Glomerular visceral epithelial cell (primary cell): ENCODE measurements around the gene TMEM108.

Source experiments
- DNase-seq: peaks from one replicate; pipeline ENCODE4 v3.0.0-alpha.2; 2016; ENCODE audit errors: extremely low spot score

The TMEM108 gene

GRCh38 chr3:133354721-133355120 lies 316.5 kb downstream of the TMEM108 start:
- DNase-seq: no peak

DNA sequence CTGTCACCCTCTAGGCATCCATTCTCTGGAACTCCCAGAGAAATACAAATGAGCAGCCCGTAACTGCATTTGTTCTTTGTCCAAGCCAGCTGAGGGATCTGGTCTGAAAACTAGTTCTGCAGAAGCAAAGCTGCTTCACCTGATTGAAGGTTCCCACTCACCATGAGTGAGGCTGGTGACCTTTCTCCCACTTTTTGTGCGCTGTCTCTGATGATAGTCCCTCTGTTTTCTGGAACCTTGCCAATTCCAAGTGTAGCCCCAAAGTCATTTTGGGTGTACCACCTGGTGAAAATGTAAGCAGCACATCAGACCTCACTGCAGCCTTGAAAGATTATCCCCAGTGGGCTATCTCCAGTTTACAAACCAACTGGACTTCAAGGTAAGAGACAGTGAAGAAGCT lies 322.3 kb downstream of the TMEM108 start:
- DNase-seq: no peak

- DNase-seq: no peak
Measured at GRCh38 chr3:133361011-133361410, 322.8 kb downstream of the TMEM108 start.

- no peak for DNase-seq
Measured at GRCh38 chr3:133361435-133361834, 323.2 kb downstream of the TMEM108 start.

- no peak for DNase-seq
Measured at GRCh38 chr3:133362539-133362938, 324.3 kb downstream of the TMEM108 start.

DNA sequence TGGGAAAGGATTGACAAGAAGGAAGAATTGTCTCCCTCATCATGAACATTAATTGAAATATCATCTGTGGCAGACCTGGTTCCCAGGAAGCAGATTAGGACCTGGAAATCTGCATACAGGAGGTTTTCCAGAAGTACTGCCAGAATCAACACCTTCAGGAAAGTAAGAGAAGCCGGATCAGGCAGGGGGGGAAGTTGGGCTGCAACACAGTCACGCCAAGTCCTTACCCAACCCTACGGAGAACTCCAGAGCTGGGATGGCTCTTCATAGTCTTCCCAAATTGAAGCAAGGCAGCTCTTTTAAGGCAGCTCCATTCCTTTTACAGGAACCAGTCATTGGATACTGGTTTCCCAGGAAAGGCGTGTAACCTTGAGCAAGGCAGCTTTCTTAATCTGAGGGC lies 326.5 kb downstream of the TMEM108 start:
- no peak for DNase-seq

- no peak for DNase-seq
Measured at GRCh38 chr3:133366921-133367320, 328.7 kb downstream of the TMEM108 start.

GRCh38 chr3:133367403-133367802 lies 329.2 kb downstream of the TMEM108 start:
- no peak for DNase-seq

DNA sequence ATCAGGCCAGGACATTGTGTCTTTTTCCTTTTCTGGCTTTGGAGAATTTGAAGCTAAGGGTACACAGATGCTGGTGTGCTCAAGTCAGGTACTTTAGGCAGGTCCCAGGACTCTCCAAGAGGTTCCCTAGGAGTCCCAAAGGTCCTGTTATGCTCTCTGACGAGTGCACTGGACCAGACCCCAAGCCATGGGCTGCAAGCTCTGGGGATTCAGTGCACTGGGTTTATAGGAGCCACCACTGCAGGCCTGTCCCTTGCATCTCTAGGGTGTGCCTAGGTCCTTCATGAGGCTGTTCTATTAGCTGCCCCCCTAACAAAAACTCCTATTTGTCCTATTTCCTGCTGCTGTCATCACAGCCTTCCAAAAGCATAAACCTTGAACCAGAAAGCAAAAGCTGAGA lies 329.8 kb downstream of the TMEM108 start:
- no peak for DNase-seq

DNA sequence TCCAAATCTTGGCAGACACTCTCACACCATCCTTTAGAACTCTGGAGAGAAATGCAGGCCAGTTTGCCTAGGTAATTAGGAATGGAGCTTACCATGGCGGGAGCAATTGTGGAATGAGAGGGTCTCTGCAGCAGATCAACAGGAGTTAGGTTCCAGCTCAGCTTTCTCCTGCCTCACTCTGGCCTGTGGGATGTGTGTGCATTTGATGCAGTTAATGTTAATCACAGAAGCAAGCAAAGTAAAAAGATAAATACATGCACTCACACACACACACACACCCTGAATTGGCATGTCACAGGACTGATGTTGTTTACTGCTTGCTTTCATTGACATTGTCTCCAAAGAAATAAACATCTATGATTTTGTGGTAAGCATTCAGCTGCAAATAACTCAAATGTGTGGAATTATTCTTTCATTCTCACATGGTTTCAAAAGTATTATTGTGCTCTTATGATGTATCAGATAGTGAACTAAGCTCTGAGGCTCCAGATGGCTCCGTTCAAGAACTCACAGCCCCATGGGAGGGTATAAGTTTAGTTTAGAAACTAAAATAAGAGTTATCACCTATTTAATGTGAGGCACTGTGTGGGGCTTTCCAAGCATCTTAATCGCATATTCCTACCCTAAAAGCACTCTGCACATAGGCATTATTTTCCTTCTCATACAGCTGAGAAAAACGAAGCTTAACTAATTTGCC lies 330.3 kb downstream of the TMEM108 start:
- no peak for DNase-seq

DNA sequence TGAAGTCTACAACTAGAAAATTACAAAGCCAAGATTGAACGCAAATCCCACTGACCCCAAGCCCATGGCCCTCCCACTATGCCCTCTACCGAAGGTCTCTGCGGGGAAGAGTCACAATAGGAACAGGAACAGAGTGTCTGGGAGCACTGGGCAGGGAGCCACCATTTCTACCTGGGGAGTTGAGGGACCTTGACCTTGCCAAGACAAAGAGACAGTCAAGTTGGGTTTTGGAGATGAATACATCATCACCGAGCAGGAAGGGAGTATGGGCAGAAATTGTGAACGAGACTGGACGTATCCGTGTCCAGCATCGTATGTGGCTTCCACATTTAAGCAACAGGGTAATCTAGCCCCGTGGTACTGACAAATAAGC lies 330.9 kb downstream of the TMEM108 start:
- no peak for DNase-seq

- DNase-seq: no peak
Measured at GRCh38 chr3:133371181-133371580, 333.0 kb downstream of the TMEM108 start.

DNA sequence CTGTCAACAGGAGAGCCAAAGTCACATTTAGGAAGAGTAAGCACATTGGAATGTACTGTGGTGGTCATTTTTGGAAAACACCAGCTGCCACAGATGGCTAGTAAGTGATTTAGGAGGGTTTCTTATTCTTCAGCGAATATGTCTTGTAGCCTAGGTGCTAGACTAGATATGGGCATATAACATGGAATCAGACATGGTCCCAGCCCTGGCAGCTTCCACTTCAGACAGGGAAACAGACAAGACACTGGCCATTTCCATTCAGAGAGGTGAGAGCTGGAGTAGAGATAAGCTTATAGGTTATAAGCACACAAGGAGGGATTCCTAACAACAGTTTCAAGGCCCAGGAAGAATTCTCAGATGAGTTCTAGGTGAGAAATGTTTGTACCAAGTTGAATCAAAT lies 333.5 kb downstream of the TMEM108 start:
- no peak for DNase-seq

GRCh38 chr3:133374708-133375402 lies 336.7 kb downstream of the TMEM108 start:
- no peak for DNase-seq

GRCh38 chr3:133375403-133375745 lies 337.2 kb downstream of the TMEM108 start:
- DNase-seq: no peak

GRCh38 chr3:133376810-133377209 lies 338.6 kb downstream of the TMEM108 start:
- no peak for DNase-seq

DNA sequence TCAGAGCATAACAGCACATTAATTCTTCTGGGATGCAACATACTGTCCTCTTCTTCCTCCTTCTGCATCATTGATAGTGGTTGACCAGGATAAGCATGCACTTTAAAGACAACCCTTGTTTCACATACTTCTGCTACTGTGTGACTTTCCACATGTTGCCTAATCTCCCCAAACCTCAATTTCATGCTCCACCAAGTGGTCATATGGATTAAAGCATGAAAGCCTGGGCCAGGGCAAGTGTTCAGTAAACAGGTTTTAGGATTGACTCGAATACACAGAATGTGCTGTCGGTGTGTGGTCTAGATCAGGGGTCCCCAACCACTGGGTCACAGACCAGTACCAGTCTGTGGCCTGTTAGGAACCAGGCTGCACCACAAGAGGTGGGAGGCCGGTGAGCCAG lies 339.2 kb downstream of the TMEM108 start:
- DNase-seq: peak; percentile 19

GRCh38 chr3:133379926-133380325 lies 341.7 kb downstream of the TMEM108 start:
- no peak for DNase-seq

DNA sequence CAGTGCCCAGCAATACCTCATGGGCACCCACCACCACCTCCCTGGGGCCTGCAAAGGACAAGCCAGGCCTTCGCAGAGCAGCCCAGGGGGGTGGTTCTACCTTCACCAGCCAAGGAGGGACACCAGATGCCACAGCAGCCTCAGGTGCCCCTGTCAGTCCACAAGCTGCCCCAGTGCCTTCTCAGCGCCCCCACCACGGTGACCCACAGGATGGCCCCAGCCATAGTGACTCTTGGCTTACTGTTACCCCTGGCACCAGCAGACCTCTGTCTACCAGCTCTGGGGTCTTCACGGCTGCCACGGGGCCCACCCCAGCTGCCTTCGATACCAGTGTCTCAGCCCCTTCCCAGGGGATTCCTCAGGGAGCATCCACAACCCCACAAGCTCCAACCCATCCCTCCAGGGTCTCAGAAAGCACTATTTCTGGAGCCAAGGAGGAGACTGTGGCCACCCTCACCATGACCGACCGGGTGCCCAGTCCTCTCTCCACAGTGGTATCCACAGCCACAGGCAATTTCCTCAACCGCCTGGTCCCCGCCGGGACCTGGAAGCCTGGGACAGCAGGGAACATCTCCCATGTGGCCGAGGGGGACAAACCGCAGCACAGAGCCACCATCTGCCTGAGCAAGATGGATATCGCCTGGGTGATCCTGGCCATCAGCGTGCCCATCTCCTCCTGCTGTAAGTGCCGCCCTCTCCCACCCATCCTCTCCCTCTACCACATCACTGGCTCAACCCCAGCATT lies 342.5 kb downstream of the TMEM108 start:
- no peak for DNase-seq

DNA sequence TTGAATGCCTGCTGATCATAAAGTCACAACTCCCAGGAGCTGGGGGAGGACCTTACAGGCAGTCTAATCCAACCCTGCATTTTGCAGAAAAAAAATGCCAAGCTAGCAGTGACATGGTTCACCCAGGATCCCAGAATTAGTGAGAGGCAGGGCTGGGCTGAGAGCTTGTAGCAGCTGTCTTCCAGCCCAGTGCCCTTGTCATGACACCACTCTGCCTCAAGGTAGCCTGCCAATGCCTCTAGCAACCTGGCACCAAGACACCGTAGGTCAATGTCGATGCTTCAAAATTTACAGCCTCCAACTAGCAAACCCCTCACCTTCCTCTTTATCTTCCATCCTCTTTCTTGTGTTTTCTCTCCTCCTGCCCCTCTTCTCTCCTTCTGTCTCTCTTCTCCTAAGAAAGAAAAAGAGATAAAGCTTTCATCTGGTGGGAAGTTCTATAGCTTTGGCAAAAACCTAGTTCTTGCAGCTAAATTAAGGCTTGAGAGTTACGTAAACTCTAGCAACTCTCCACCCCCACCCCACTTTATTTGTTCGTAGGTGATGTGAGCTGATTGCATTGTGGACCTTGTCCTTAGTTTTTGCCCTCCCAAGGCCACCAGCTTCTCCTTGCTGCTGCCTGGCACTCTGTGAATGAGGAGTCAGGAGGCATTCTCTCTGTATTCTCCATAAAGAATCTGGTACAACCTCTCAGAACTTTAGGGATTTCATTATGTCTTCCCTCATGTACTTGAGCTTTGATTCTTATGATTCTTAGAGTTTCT lies 343.3 kb downstream of the TMEM108 start:
- DNase-seq: no peak

GRCh38 chr3:133383175-133383574 lies 345.0 kb downstream of the TMEM108 start:
- no peak for DNase-seq

DNA sequence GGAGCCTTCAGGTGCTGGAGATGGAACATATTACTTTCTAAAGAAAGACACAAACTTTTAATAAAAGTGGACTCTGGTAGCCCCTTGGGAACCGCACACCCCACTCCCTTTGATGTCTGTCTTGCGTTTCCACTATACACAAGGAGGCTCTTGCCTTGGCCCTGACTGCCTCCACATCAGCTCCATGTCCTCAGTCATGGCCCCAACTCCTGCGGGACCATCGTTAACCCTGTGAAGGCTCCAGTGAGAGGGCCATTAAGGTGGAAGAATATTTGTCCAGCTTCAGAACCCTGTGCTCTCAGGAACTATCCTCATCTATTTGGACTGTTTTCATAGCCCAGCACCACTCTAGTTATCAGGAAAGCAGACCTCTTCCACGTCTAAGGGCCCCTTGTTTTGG lies 345.6 kb downstream of the TMEM108 start:
- no peak for DNase-seq
